MCF 10A (cell line): ENCODE measurements around the gene TCF7. TPM values are rescaled to one million over a fixed set of nuclear protein-coding genes. Genes with fewer than 3 reads are reported as not detected.

Experiments used
- BruUV-seq: library from RNA; stranded (reverse); fragments of 400-500 nt; replicated peaks from 2 replicates; lab custom pipeline; 2021; lab: Mats Ljungman, UMichigan
- CTCF ChIA-PET: fragments of 300-600 bp; sonication (Branson Sonifier 250); formaldehyde crosslinking; extraction: SDS; loops from one replicate; lab custom pipeline; 2021; ENCODE audit warnings: antibody characterized with exemption, inconsistent platforms; lab: Yijun Ruan, JAX
- POLR2A ChIA-PET: fragments of 300-600, 350-650 bp; sonication (Branson Sonifier 250); formaldehyde crosslinking; extraction: SDS; loops from one replicate; lab custom pipeline; 2020; ENCODE audit warnings: antibody characterized with exemption, inconsistent platforms; lab: Yijun Ruan, JAX
- DNase-seq: peaks from one replicate; pipeline ENCODE4 v3.0.0-alpha.2; 2018; ENCODE audit not compliant: unreplicated experiment
- H3K27ac Mint-ChIP-seq: one replicate; pipeline ENCODE4 v1.8.0; 2022; ENCODE audit warnings: mild to moderate bottlenecking, low read depth, mixed read lengths; ENCODE audit not compliant: unreplicated experiment
- H3K27me3 Mint-ChIP-seq: one replicate; pipeline ENCODE4 v1.8.0; 2022; ENCODE audit warnings: mixed read lengths; ENCODE audit not compliant: insufficient read depth, unreplicated experiment
- H3K36me3 Mint-ChIP-seq: one replicate; pipeline ENCODE4 v1.8.0; 2022; ENCODE audit warnings: mild to moderate bottlenecking, moderate library complexity, mixed read lengths; ENCODE audit not compliant: insufficient read depth, unreplicated experiment
- H3K4me1 Mint-ChIP-seq: one replicate; pipeline ENCODE4 v1.8.0; 2022; ENCODE audit warnings: mixed read lengths; ENCODE audit not compliant: insufficient read depth, unreplicated experiment
- H3K4me3 Mint-ChIP-seq: one replicate; pipeline ENCODE4 v1.8.0; 2022; ENCODE audit warnings: mild to moderate bottlenecking, moderate library complexity, mixed read lengths; ENCODE audit not compliant: unreplicated experiment
- H3K9me3 Mint-ChIP-seq: one replicate; pipeline ENCODE4 v1.8.0; 2022; ENCODE audit warnings: mixed read lengths; ENCODE audit not compliant: unreplicated experiment
- CTCF ChIP-seq: fragments of 200-600 bp; IDR thresholded peaks from one replicate; pipeline ENCODE4 v1.8.0; 2022; ENCODE audit warnings: antibody characterized with exemption, mild to moderate bottlenecking; ENCODE audit not compliant: unreplicated experiment
- intact Hi-C: fragments of 100-400 bp; cut with micrococcal nuclease; formaldehyde crosslinking; loops from 2 replicates; pipeline ENCODE4 v1.14.1; 2022
- total RNA-seq: library from RNA; stranded (reverse); gene quantifications from 2 replicates; pipeline ENCODE4 v1.2.3, GENCODE V29; 2022

TCF7 gene
- total RNA-seq, 1 experiment from 2014 or later, result 0.42 TPM

- ChIA-PET POLR2A (interaction anchor here (1.7 kb wide), 1 partner anchor 41 kb away, joined by 6 read pairs; no protein-coding TSS in a partner anchor), CTCF (interaction anchor here (1.1 to 4.5 kb wide), 4 partner anchors 13 to 39 kb away, joined by 3 to 45 read pairs (median 14); partner anchors contain the start of gene TCF7)
- no peak for DNase-seq
- no peaks in the 10 kb centered on the region for H3K9me3 Mint-ChIP-seq
- intact Hi-C loops, result no loop called here
- BruUV-seq, result no TSS peak
- H3K27me3 Mint-ChIP-seq, result no peaks in the 10 kb centered on the region
- H3K36me3 Mint-ChIP-seq, result no peaks in the 10 kb centered on the region
- peaks cover 7% of the 10 kb centered on the region for H3K4me1 Mint-ChIP-seq
- TF ChIP-seq CTCF, result no peak
- H3K4me3 Mint-ChIP-seq, result no peak overlapping the region
- no peak overlapping the region for H3K27ac Mint-ChIP-seq
Measured at GRCh38 chr5:134099288-134099872, 15.1 kb upstream of the TCF7 start.

GRCh38 chr5:134099939-134100282 is 14.6 kb upstream of the TCF7 start:
- no peaks in the 10 kb centered on the region for H3K9me3 Mint-ChIP-seq
- no peaks in the 10 kb centered on the region for H3K36me3 Mint-ChIP-seq
- BruUV-seq, result no TSS peak
- ChIA-PET POLR2A (interaction anchor here (0.6 to 1.7 kb wide), 4 partner anchors 11 to 272 kb away, joined by 3 to 6 read pairs (median 4); no protein-coding TSS in a partner anchor), CTCF (interaction anchor here (0.6 to 4.5 kb wide), 7 partner anchors 9 to 78 kb away, joined by 3 to 45 read pairs (median 9); partner anchors contain the start of gene TCF7)
- intact Hi-C loops, result no loop called here
- peaks cover 7% of the 10 kb centered on the region for H3K4me1 Mint-ChIP-seq
- H3K27me3 Mint-ChIP-seq, result no peaks in the 10 kb centered on the region
- DNase-seq, result no peak
- no peak for TF ChIP-seq CTCF
- H3K27ac Mint-ChIP-seq, result no peak overlapping the region
- no peak overlapping the region for H3K4me3 Mint-ChIP-seq

- ChIA-PET CTCF (interaction anchor here (0.5 to 4.5 kb wide), 18 partner anchors 7 to 92 kb away, joined by 3 to 45 read pairs (median 5); partner anchors contain the start of gene TCF7), POLR2A (interaction anchor here (0.6 to 1.7 kb wide), 4 partner anchors 11 to 272 kb away, joined by 3 to 6 read pairs (median 4); no protein-coding TSS in a partner anchor)
- Mint-ChIP-seq H3K4me3 (no peak overlapping the region), H3K27ac (no peak overlapping the region), H3K9me3 (no peaks in the 10 kb centered on the region), H3K27me3 (no peaks in the 10 kb centered on the region), H3K36me3 (no peaks in the 10 kb centered on the region), H3K4me1 (peaks cover 7% of the 10 kb centered on the region)
- intact Hi-C loops, result no loop called here
- DNase-seq, result peak; percentile 85
- no TSS peak for BruUV-seq
- TF ChIP-seq CTCF, result no peak
Measured at GRCh38 chr5:134100283-134101091, 14.0 kb upstream of the TCF7 start.
